ENCODE results near the gene FCHSD2. TPM values are rescaled to one million over a fixed set of nuclear protein-coding genes. Genes with fewer than 3 reads are reported as not detected.
"Not testable (repeated sequence)": the region's sequence is repeated elsewhere in the genome, so short reads cannot be mapped to it uniquely, and the experiment has no call there.

The FCHSD2 gene
- total RNA-seq, 1 donor, result 34.0 TPM

DNA sequence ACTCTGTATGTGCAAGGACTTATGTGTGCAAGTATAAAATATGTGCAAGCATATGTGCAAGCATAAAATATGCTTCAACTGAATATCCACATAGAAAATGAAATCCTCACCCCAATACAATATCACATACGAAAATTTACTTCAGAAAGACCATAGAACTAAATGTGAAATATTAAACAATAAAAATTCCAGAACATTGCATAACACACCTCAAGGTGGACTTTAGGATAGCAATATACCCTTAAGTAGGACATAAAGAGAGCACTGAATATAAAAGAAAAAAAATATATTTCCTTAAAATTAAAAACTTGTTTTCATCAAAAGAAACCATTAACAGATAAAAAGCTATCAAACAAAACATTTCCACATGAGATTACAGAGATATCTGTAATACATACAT lies 67.8 kb downstream of the FCHSD2 start:
- Histone ChIP-seq H3K79me2 (ENCODE audit: insufficient read depth, low read length) (peaks cover 57% of the 10 kb centered on the region), H3K4me3 (ENCODE audit: insufficient read depth, low read length) (no peak overlapping the region), H4K20me1 (ENCODE audit: insufficient read depth, low read length) (peaks cover 8% of the 10 kb centered on the region), H3K27ac (ENCODE audit: low read depth, low read length) (no peak overlapping the region), H3K9me3 (ENCODE audit: low read depth, low read length) (no peaks in the 10 kb centered on the region), H3K27me3 (ENCODE audit: insufficient read depth, low read length) (no peaks in the 10 kb centered on the region), H3K4me1 (ENCODE audit: insufficient read depth, low read length) (peaks cover 12% of the 10 kb centered on the region), H2AFZ (ENCODE audit: low read length) (no peak overlapping the region), H3K36me3 (ENCODE audit: insufficient read depth, low read length) (no peaks in the 10 kb centered on the region), H3K4me2 (ENCODE audit: insufficient read depth, low read length) (no peak overlapping the region)
- DNase-seq (ENCODE audit: insufficient read length, low spot score, missing footprints), result no peak
- no peak for TF ChIP-seq CTCF (IDR thresholded peaks at IDR 0.05; ENCODE audit: extremely low read depth, low read depth, low read length)

- Histone ChIP-seq H2AFZ (ENCODE audit: low read length) (no peak overlapping the region), H3K4me1 (ENCODE audit: insufficient read depth, low read length) (peaks cover 12% of the 10 kb centered on the region), H3K27me3 (ENCODE audit: insufficient read depth, low read length) (no peaks in the 10 kb centered on the region), H3K27ac (ENCODE audit: low read depth, low read length) (no peak overlapping the region), H3K9me3 (ENCODE audit: low read depth, low read length) (no peaks in the 10 kb centered on the region), H3K36me3 (ENCODE audit: insufficient read depth, low read length) (no peaks in the 10 kb centered on the region), H3K4me2 (ENCODE audit: insufficient read depth, low read length) (peak overlapping the region; percentile 49), H3K4me3 (ENCODE audit: insufficient read depth, low read length) (no peak overlapping the region), H4K20me1 (ENCODE audit: insufficient read depth, low read length) (peaks cover 8% of the 10 kb centered on the region), H3K79me2 (ENCODE audit: insufficient read depth, low read length) (peaks cover 61% of the 10 kb centered on the region)
- DNase-seq (ENCODE audit: insufficient read length, low spot score, missing footprints), result peak; percentile 5
- no peak for TF ChIP-seq CTCF (IDR thresholded peaks at IDR 0.05; ENCODE audit: extremely low read depth, low read depth, low read length)
Measured at GRCh38 chr11:73072935-73073481, 69.1 kb downstream of the FCHSD2 start.

GRCh38 chr11:73070653-73071052 lies 71.5 kb downstream of the FCHSD2 start:
- Histone ChIP-seq H3K4me2 (ENCODE audit: insufficient read depth, low read length) (no peak overlapping the region), H3K36me3 (ENCODE audit: insufficient read depth, low read length) (no peaks in the 10 kb centered on the region), H3K4me3 (ENCODE audit: insufficient read depth, low read length) (no peak overlapping the region), H2AFZ (ENCODE audit: low read length) (no peak overlapping the region), H3K9me3 (ENCODE audit: low read depth, low read length) (no peaks in the 10 kb centered on the region), H4K20me1 (ENCODE audit: insufficient read depth, low read length) (peaks cover 13% of the 10 kb centered on the region), H3K79me2 (ENCODE audit: insufficient read depth, low read length) (peaks cover 65% of the 10 kb centered on the region), H3K27me3 (ENCODE audit: insufficient read depth, low read length) (no peaks in the 10 kb centered on the region), H3K4me1 (ENCODE audit: insufficient read depth, low read length) (peaks cover 12% of the 10 kb centered on the region), H3K27ac (ENCODE audit: low read depth, low read length) (no peak overlapping the region)
- DNase-seq (ENCODE audit: insufficient read length, low spot score, missing footprints), result no peak
- TF ChIP-seq CTCF (IDR thresholded peaks at IDR 0.05; ENCODE audit: extremely low read depth, low read depth, low read length), result no peak

GRCh38 chr11:73061857-73062424 lies 80.2 kb downstream of the FCHSD2 start:
- DNase-seq (ENCODE audit: insufficient read length, low spot score, missing footprints); H3K27ac ChIP-seq (ENCODE audit: low read depth, low read length); H3K9me3 ChIP-seq (ENCODE audit: low read depth, low read length); H3K4me2 ChIP-seq (ENCODE audit: insufficient read depth, low read length); H3K4me3 ChIP-seq (ENCODE audit: insufficient read depth, low read length); H3K4me1 ChIP-seq (ENCODE audit: insufficient read depth, low read length); H3K36me3 ChIP-seq (ENCODE audit: insufficient read depth, low read length); H3K27me3 ChIP-seq (ENCODE audit: insufficient read depth, low read length); H2AFZ ChIP-seq (ENCODE audit: low read length): not testable (repeated sequence)
- peaks cover 21% of the 10 kb centered on the region for H4K20me1 ChIP-seq (ENCODE audit: insufficient read depth, low read length)
- peaks cover 75% of the 10 kb centered on the region for H3K79me2 ChIP-seq (ENCODE audit: insufficient read depth, low read length)

- not testable (repeated sequence) for H3K9me3 ChIP-seq (ENCODE audit: low read depth, low read length); H3K4me1 ChIP-seq (ENCODE audit: insufficient read depth, low read length); H3K4me2 ChIP-seq (ENCODE audit: insufficient read depth, low read length); H2AFZ ChIP-seq (ENCODE audit: low read length); H3K27ac ChIP-seq (ENCODE audit: low read depth, low read length); H3K27me3 ChIP-seq (ENCODE audit: insufficient read depth, low read length); DNase-seq (ENCODE audit: insufficient read length, low spot score, missing footprints); H3K36me3 ChIP-seq (ENCODE audit: insufficient read depth, low read length); H3K4me3 ChIP-seq (ENCODE audit: insufficient read depth, low read length)
- H4K20me1 ChIP-seq (ENCODE audit: insufficient read depth, low read length), result peaks cover 23% of the 10 kb centered on the region
- peaks cover 73% of the 10 kb centered on the region for H3K79me2 ChIP-seq (ENCODE audit: insufficient read depth, low read length)
Measured at GRCh38 chr11:73061434-73061833, 80.7 kb downstream of the FCHSD2 start.
